Measurements from ENCODE around the gene TRIM23. TPM values are rescaled to one million over a fixed set of nuclear protein-coding genes. Genes with fewer than 3 reads are reported as not detected.

The TRIM23 gene
- total RNA-seq: 32.1 and 40.4 TPM in 2 replicates

DNA sequence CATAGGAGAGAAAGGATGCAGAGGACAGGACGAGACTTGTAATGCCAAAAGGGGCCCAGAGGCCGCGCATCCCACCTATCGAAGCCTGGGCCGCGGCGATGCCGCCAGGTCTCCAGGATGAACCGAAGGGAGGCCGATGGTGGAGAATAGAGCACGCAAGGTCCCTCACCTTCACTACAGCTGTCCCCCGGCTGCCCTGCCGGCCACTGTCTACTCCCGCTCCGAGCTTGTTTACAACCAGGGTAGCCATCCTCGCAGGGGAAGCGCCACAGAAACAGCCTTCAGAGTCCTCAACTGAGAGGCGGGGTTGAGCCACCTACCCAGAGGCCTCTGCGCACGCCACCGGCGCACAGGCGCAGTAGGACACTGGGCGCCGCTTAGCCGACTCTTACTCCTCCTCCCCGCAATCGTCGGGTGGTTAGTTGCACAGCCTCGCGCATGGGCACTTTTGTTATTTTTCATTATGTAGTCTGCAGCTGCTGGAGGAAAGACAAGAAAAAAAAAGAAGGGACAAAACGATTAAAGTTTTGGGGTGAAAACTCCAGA lies at the start of gene TRIM23:
TRIM23 (minus strand) TSS at position 309 of the 546 bp plus-strand sequence; CDS start at position 250, 59 bp downstream.

GRCh38 chr5:65624571-65625555 lies 730 bp upstream of the TRIM23 start, which contains the start of the genes SHLD3 and TRAPPC13:
Gene SHLD3 (plus strand): TSS chr5:65625027. CDS start chr5:65629588, 4,561 bp downstream.
Gene TRAPPC13 (plus strand): TSS chr5:65625027. CDS start chr5:65625061, 34 bp downstream.

GRCh38 chr5:65562731-65563701 lies 61.1 kb downstream of the TRIM23 start, which contains the start of the genes CENPK and PPWD1:
Gene CENPK (minus strand): TSS chr5:65563168. CDS start chr5:65554907, 8,261 bp downstream.
Gene PPWD1 (plus strand): TSS chr5:65563296. CDS start chr5:65563311, 15 bp downstream.

Other genes starting within 250 kb of the TRIM23 start
- gene ADAMTS6, start 142.4 kb downstream of the TRIM23 start, total RNA-seq: 155 and 181 TPM in 2 replicates
- 12.2 and 37.4 TPM in 2 replicates for gene CENPK, start 61.2 kb downstream of the TRIM23 start, total RNA-seq
- gene PPWD1, start 61.0 kb downstream of the TRIM23 start, total RNA-seq: 42.7 and 52.7 TPM in 2 replicates
- 4.4 and 5.0 TPM in 2 replicates for gene SHLD3, start 694 bp upstream of the TRIM23 start, total RNA-seq
- gene TRAPPC13, start 694 bp upstream of the TRIM23 start, total RNA-seq: 26.4 and 41.5 TPM in 2 replicates
- gene SGTB, start 97.8 kb upstream of the TRIM23 start, total RNA-seq: 20.7 and 33.2 TPM in 2 replicates
- 40.0 and 50.1 TPM in 2 replicates for gene NLN, start 97.9 kb upstream of the TRIM23 start, total RNA-seq